Gastrocnemius medialis (tissue), 4 donors: Measurements from ENCODE around the gene KCNIP4. TPM values are rescaled to one million over a fixed set of nuclear protein-coding genes. Genes with fewer than 3 reads are reported as not detected.

Experiments used
- ATAC-seq, 2 donors: fragments of 150-250 bp; one replicate each; pipeline ENCODE4 v1.9.1; 2016
- DNase-seq, 2 donors: peaks; one replicate each; pipeline ENCODE4 v3.0.0-alpha.2; 2019
- H3K27ac ChIP-seq, 4 donors: fragments of 200-600 bp; sonication (generic); 1 replicate in 1 of 4; 2 replicates in 3 of 4; pipeline ENCODE4 v1.5.1; 2016 to 2018; ENCODE audit warnings: mild to moderate bottlenecking in 2 of 4, moderate library complexity in 1 of 4
- H3K27me3 ChIP-seq, 3 donors: fragments of 200-600 bp; sonication (generic) in 2 of 3; 1 replicate in 1 of 3; 2 replicates in 2 of 3; pipeline versions ENCODE4 v1.5.1 to v1.6.0; 2016 to 2019; ENCODE audit warnings: mild to moderate bottlenecking in 1 of 3, moderate library complexity in 1 of 3
- H3K36me3 ChIP-seq, 2 donors: fragments of 200-600 bp; sonication (generic) in 1 of 2; one replicate each; pipeline ENCODE4 v1.5.1; 2017 to 2018
- H3K4me1 ChIP-seq, 2 donors: fragments of 200-600 bp; sonication (generic) in 1 of 2; one replicate each; pipeline ENCODE4 v1.5.1; 2016 to 2017; ENCODE audit warnings: mild to moderate bottlenecking in 2 of 2
- H3K4me3 ChIP-seq, 4 donors: fragments of 200-600 bp; sonication (generic) in 3 of 4; 1 replicate in 1 of 4; 2 replicates in 3 of 4; pipeline ENCODE4 v1.5.1; 2016 to 2019; ENCODE audit warnings: mild to moderate bottlenecking in 2 of 4
- H3K9me3 ChIP-seq, 3 donors: fragments of 200-600 bp; sonication (generic) in 2 of 3; 1 replicate in 1 of 3; 2 replicates in 2 of 3; pipeline ENCODE4 v1.5.1; 2016 to 2019
- POLR2A ChIP-seq, 2 donors: fragments of 450-650 bp; IDR thresholded peaks; one replicate each; pipeline ENCODE4 v1.6.1; 2017; ENCODE audit warnings: antibody characterized with exemption in 2 of 2, mild to moderate bottlenecking in 2 of 2, moderate library complexity in 2 of 2
- in situ Hi-C, 4 donors: fragments of 200-750 bp; cut with MboI; loops; one replicate each; pipeline versions ENCODE4 v1.15.0 to v1.8.0; 2017; ENCODE audit warnings: low sequenced_read_pairs in 4 of 4
- intact Hi-C: fragments of 100-400 bp; cut with DNase I; formaldehyde crosslinking; loops from one replicate; pipeline ENCODE4 v1.15.1; 2023; ENCODE audit warnings: low total_unique reads
- total RNA-seq, 4 donors: library from RNA; depleted of rRNA; stranded (reverse); fragments of >200 nt; gene quantifications; one replicate each; pipeline versions ENCODE4 v1.1.0 to v1.2.3, GENCODE V29; 2016
- TF ChIP-seq, protein P1 (sequence below), 5 experiments: fragments of 450-650 bp in 3 of 5; fragments of 200-600 bp in 2 of 5; sonication (generic) in 2 of 5; IDR thresholded peaks in 4 of 5; conservative IDR thresholded peaks in 1 of 5; 1 replicate in 4 of 5; 2 replicates in 1 of 5; pipeline ENCODE4 v1.5.1; 2016 to 2019; ENCODE audit warnings: antibody characterized with exemption in 5 of 5, mild to moderate bottlenecking in 3 of 5, moderate library complexity in 3 of 5

Gene KCNIP4
- total RNA-seq, 4 donors from 2014 or later, result not detected

DNA sequence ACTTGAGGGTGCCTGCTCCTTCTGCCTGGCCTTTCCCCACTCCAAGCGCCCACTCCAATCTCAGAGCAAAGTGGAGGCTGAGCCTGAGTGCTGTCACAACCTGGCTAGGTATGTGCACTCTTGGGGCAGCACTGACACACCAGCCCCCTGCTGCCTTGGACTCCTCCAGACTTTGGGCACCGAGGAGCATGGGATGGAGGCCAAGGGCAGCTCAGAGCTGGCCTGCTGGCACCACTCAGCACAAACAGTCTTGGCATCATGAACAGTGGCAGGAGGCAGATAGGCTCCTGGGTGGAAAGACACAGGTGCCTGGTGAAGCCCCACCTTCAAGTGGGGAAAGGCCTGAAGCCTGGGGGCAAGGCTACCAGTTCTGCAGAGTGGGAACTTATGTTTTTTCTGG, 91.8 kb downstream of the KCNIP4 start:
- ATAC-seq, result no peak
- Histone ChIP-seq H3K4me3 (no peak overlapping the region), H3K27me3 (no peaks in the 10 kb centered on the region), H3K27ac (no peak overlapping the region), H3K9me3 (no peaks in the 10 kb centered on the region), H3K36me3 (no peaks in the 10 kb centered on the region), H3K4me1 (no peaks in the 10 kb centered on the region)
- no peak for DNase-seq
- no peak for TF ChIP-seq POLR2A (IDR thresholded peaks at IDR 0.05)
- TF ChIP-seq, protein P1, sequence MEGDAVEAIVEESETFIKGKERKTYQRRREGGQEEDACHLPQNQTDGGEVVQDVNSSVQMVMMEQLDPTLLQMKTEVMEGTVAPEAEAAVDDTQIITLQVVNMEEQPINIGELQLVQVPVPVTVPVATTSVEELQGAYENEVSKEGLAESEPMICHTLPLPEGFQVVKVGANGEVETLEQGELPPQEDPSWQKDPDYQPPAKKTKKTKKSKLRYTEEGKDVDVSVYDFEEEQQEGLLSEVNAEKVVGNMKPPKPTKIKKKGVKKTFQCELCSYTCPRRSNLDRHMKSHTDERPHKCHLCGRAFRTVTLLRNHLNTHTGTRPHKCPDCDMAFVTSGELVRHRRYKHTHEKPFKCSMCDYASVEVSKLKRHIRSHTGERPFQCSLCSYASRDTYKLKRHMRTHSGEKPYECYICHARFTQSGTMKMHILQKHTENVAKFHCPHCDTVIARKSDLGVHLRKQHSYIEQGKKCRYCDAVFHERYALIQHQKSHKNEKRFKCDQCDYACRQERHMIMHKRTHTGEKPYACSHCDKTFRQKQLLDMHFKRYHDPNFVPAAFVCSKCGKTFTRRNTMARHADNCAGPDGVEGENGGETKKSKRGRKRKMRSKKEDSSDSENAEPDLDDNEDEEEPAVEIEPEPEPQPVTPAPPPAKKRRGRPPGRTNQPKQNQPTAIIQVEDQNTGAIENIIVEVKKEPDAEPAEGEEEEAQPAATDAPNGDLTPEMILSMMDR (IDR thresholded peaks at IDR 0.05 in 4 of 5, conservative IDR thresholded peaks at IDR 0.05 in 1 of 5), result no peak
- in situ Hi-C loops (no loop called here), intact Hi-C loops (no loop called here)

DNA sequence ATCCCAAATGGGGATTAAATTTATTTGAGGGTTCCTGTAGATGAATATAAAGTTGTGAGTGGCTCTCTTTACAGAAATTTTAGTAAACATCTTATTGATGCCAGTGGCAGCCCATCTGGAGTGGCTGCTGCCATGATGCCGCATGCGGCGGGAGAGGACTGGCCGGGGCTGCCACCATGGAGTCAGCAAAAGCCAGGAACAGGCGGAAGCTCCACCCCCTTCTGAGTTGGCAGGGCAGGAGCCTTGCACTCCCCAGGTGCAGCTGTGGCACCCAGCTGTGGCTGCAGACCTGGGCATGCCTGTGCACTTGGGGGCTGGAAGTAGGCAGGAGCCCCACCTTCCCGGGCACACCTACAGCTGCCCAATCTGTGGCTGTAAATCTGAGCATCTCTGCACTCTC, 92.3 kb downstream of the KCNIP4 start:
- no peak for ATAC-seq
- no peak for DNase-seq
- Histone ChIP-seq H3K4me3 (no peak overlapping the region), H3K27ac (no peak overlapping the region), H3K36me3 (no peaks in the 10 kb centered on the region), H3K4me1 (no peaks in the 10 kb centered on the region), H3K9me3 (no peaks in the 10 kb centered on the region), H3K27me3 (no peaks in the 10 kb centered on the region)
- in situ Hi-C loops (no loop called here), intact Hi-C loops (no loop called here)
- TF ChIP-seq POLR2A (IDR thresholded peaks at IDR 0.05), result no peak
- TF ChIP-seq, protein P1 (IDR thresholded peaks at IDR 0.05 in 4 of 5, conservative IDR thresholded peaks at IDR 0.05 in 1 of 5), result no peak

DNA sequence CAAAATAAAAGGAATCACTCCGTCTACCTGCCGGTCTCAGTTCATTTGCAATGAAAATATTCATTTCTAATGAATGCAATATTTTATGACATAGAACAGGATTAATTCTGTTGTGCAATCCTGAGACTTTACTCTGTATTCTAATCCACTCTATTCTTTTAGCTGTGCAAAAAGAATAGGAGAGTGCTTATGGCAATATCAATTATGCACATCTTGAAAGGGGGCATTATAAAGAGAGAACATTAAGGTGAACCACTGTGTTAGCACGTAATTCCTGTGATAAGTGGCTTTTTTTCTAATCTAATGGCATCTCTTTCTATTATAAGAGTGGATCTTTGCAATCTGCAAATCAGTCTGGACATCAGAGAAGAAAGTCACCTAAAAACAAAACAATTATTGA, 99.5 kb downstream of the KCNIP4 start:
- no peaks in the 10 kb centered on the region for H3K4me1 ChIP-seq

DNA sequence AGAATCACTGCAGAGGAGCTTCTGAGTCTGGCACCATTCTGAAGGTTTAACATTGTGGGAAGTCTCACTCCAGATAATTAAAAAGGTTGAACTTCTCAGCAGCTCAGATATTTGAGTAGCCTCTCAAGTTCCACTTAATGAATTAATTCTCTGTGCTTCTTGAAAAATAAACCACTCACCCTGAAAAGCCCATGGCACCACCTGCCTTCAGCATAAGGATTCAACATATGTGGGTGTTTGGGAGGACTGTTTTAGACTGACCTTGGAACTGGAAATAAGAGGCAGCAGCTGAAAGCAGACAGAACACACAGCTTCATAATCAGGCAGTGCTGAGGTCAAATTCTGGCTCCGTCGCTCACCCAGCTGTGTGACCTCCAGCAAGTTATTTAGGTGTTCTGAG, 100.6 kb downstream of the KCNIP4 start:
- in situ Hi-C loops (no loop called here), intact Hi-C loops (no loop called here)
- Histone ChIP-seq H3K9me3 (no peaks in the 10 kb centered on the region), H3K27ac (no peak overlapping the region), H3K4me1 (no peaks in the 10 kb centered on the region), H3K27me3 (no peaks in the 10 kb centered on the region), H3K4me3 (no peak overlapping the region), H3K36me3 (no peaks in the 10 kb centered on the region)
- ATAC-seq (no peak), DNase-seq (no peak)
- TF ChIP-seq POLR2A (IDR thresholded peaks at IDR 0.05), result no peak
- TF ChIP-seq, protein P1 (IDR thresholded peaks at IDR 0.05 in 4 of 5, conservative IDR thresholded peaks at IDR 0.05 in 1 of 5), result no peak

More for the DNA sequence above, 99.5 kb downstream of the KCNIP4 start:
- Histone ChIP-seq H3K9me3 (no peaks in the 10 kb centered on the region), H3K27me3 (no peaks in the 10 kb centered on the region), H3K4me3 (no peak overlapping the region), H3K36me3 (no peaks in the 10 kb centered on the region), H3K27ac (no peak overlapping the region)
- intact Hi-C loops (no loop called here), in situ Hi-C loops (no loop called here)
- ATAC-seq (no peak), DNase-seq (no peak)
- no peak for TF ChIP-seq POLR2A (IDR thresholded peaks at IDR 0.05)
- TF ChIP-seq, protein P1 (IDR thresholded peaks at IDR 0.05 in 4 of 5, conservative IDR thresholded peaks at IDR 0.05 in 1 of 5), result no peak

DNA sequence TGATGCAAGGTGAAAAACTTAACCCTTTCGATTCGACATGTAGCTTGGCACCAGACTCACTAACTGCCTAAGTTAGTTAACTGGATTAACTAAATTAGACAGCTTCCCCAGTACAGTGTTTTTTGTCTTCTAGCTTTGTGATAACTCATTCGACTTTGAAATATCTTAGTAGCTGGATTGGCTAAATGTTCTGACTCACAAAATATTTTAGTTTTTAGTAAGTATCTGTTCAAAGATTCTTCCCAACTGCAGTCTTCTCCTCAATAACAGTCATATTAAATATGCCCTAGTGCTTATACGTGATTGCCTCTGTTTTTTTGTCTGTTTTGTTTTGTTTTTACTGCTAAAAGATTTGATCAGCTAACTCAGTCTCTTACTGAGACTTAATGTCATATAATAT, 102.9 kb downstream of the KCNIP4 start:
- ATAC-seq (no peak), DNase-seq (no peak)
- TF ChIP-seq POLR2A (IDR thresholded peaks at IDR 0.05), result no peak
- TF ChIP-seq, protein P1 (IDR thresholded peaks at IDR 0.05 in 4 of 5, conservative IDR thresholded peaks at IDR 0.05 in 1 of 5), result no peak
- in situ Hi-C loops, result no loop called here
- Histone ChIP-seq H3K27ac (no peak overlapping the region), H3K9me3 (no peaks in the 10 kb centered on the region), H3K4me1 (no peaks in the 10 kb centered on the region), H3K36me3 (no peaks in the 10 kb centered on the region), H3K27me3 (no peaks in the 10 kb centered on the region), H3K4me3 (no peak overlapping the region)
- intact Hi-C loops, result no loop called here
